ENCODE measurements around the gene SLCO2B1.
"Not testable (repeated sequence)": the region's sequence is repeated elsewhere in the genome, so short reads cannot be mapped to it uniquely, and the experiment has no call there.

DNA sequence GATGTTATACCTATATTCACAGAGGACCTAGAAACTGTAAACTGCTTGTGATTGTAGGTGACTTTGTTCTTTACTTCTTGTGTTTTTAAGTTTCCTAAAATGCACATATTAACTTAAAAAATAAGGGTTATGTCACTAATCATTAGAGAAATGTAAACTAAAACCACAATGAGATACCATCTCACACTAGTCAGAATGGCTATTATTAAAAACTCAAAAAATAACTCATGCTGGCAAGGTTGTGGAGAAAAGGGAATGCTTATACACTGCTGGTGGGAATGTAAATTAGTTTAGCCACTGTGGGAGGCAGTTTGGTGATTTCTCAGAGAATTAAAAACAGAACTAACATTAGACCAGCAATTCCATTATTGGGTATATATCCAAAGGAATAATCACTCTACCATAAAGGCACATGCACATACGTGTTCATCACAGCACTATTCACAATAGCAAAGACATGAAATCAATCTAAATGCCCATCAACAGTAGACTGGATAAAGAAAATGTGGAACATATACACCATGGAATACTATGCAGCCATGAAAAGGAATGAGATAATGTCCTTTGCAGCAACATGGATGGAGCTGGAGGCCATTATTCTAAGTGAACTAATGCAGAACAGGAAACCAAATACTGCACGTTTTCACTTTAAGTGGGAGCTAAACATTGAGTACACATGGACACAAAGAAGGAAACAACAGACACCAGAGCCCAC, 44.8 kb upstream of the SLCO2B1 start:
- TF ChIP-seq GABPA (IDR thresholded peaks at IDR 0.05; ENCODE audit: low read depth); SPI1 (IDR thresholded peaks at IDR 0.05; ENCODE audit: borderline replicate concordance, low read depth); REST (IDR thresholded peaks at IDR 0.05; ENCODE audit: insufficient replicate concordance, low read depth): not testable (repeated sequence)
- TF ChIP-seq, protein P1, sequence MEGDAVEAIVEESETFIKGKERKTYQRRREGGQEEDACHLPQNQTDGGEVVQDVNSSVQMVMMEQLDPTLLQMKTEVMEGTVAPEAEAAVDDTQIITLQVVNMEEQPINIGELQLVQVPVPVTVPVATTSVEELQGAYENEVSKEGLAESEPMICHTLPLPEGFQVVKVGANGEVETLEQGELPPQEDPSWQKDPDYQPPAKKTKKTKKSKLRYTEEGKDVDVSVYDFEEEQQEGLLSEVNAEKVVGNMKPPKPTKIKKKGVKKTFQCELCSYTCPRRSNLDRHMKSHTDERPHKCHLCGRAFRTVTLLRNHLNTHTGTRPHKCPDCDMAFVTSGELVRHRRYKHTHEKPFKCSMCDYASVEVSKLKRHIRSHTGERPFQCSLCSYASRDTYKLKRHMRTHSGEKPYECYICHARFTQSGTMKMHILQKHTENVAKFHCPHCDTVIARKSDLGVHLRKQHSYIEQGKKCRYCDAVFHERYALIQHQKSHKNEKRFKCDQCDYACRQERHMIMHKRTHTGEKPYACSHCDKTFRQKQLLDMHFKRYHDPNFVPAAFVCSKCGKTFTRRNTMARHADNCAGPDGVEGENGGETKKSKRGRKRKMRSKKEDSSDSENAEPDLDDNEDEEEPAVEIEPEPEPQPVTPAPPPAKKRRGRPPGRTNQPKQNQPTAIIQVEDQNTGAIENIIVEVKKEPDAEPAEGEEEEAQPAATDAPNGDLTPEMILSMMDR (IDR thresholded peaks at IDR 0.05; ENCODE audit: insufficient read depth, low read length): not testable (repeated sequence)

Measured in HL-60 (cell line).